NCI-H2227 treated with DMSO at 0.1 percent for 48 hours (cell line): ENCODE data around the gene C11orf98.
A peak's percentile ranks its signal among the peaks of the same experiment; 100 is the strongest.
"Not testable (repeated sequence)": the region's sequence is repeated elsewhere in the genome, so short reads cannot be mapped to it uniquely, and the experiment has no call there.

Experiments
- DNase-seq: peaks from one replicate; lab custom pipeline; 2025; lab: John Stamatoyannopoulos, UW

C11orf98 gene

GRCh38 chr11:62650283-62650682 lies 14.7 kb downstream of the C11orf98 start:
- DNase-seq, result not testable (repeated sequence)

- DNase-seq, result no peak
Observed at GRCh38 chr11:62649486-62649885, 15.5 kb downstream of the C11orf98 start.

GRCh38 chr11:62648967-62649364 lies 16.0 kb downstream of the C11orf98 start:
- no peak for DNase-seq

- no peak for DNase-seq
Observed at GRCh38 chr11:62648185-62648966, 16.6 kb downstream of the C11orf98 start.

GRCh38 chr11:62647609-62648005 lies 17.4 kb downstream of the C11orf98 start:
- DNase-seq, result no peak

GRCh38 chr11:62646825-62647608 lies 18.0 kb downstream of the C11orf98 start:
- DNase-seq, result no peak

- DNase-seq, result peak; percentile 99
Observed at GRCh38 chr11:62645946-62646824, 18.8 kb downstream of the C11orf98 start, which contains the start of gene GANAB. Gene GANAB, minus strand, starts transcription at chr11:62646613. Its CDS starts 14 bp downstream, at chr11:62646599.

- peak; percentile 24 for DNase-seq
Observed at GRCh38 chr11:62645671-62645945, 19.4 kb downstream of the C11orf98 start.

- no peak for DNase-seq
Observed at GRCh38 chr11:62644220-62644619, 20.8 kb downstream of the C11orf98 start.

GRCh38 chr11:62632492-62632891 lies 32.5 kb downstream of the C11orf98 start:
- DNase-seq, result no peak

- no peak for DNase-seq
Observed at GRCh38 chr11:62627713-62628112, 37.3 kb downstream of the C11orf98 start.

GRCh38 chr11:62622476-62623089 lies 42.4 kb downstream of the C11orf98 start:
- DNase-seq, result no peak

GRCh38 chr11:62621567-62622470 lies 43.2 kb downstream of the C11orf98 start, which contains the start of gene B3GAT3:
Gene B3GAT3, minus strand, starts transcription at chr11:62621986. Its CDS starts 39 bp downstream, at chr11:62621947.
- peak; percentile 97 for DNase-seq

GRCh38 chr11:62621027-62621566 lies 43.9 kb downstream of the C11orf98 start:
- DNase-seq, result no peak

GRCh38 chr11:62616957-62617356 lies 48.1 kb downstream of the C11orf98 start:
- DNase-seq, result not testable (repeated sequence)

- no peak for DNase-seq
Observed at GRCh38 chr11:62615521-62615920, 49.5 kb downstream of the C11orf98 start.

- no peak for DNase-seq
Observed at GRCh38 chr11:62614275-62614674, 50.7 kb downstream of the C11orf98 start.

- no peak for DNase-seq
Observed at GRCh38 chr11:62613291-62613778, 51.7 kb downstream of the C11orf98 start.
